ENCODE measurements around the gene SLC15A1.

DNA sequence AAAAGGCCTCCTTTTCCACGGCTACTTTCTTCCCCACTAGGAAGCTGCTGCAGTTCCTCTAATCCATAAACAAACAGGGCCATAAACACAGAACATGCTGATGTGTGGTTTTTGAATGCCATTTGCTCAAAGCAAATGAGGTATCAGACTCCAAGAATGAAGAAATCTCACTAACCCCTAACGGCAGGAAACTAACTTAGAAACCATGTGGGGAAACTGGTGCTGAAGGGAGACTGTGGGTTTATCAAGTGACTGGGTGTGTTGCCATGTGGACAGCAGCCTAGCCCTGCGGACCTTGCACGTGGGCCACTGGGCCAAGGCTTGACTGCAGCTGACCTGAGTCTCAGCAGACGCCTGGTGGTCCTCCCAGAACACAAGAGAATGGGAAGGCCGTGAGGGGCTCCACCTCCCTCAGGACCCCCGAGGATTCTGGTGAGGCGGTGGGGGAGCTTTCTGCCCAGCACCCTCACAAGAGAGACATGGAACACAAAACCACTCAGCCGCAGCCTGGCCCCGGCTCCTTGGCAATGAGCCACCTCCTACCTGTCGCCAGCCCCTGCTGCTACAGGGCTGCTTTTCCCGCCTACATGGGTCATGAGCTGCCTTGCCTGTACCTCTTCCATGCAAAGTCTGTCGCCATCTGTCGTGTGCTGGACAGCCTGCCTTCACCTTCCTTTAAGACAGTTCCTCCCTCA lies 10.6 kb downstream of the SLC15A1 start:
- TF ChIP-seq, protein P1, sequence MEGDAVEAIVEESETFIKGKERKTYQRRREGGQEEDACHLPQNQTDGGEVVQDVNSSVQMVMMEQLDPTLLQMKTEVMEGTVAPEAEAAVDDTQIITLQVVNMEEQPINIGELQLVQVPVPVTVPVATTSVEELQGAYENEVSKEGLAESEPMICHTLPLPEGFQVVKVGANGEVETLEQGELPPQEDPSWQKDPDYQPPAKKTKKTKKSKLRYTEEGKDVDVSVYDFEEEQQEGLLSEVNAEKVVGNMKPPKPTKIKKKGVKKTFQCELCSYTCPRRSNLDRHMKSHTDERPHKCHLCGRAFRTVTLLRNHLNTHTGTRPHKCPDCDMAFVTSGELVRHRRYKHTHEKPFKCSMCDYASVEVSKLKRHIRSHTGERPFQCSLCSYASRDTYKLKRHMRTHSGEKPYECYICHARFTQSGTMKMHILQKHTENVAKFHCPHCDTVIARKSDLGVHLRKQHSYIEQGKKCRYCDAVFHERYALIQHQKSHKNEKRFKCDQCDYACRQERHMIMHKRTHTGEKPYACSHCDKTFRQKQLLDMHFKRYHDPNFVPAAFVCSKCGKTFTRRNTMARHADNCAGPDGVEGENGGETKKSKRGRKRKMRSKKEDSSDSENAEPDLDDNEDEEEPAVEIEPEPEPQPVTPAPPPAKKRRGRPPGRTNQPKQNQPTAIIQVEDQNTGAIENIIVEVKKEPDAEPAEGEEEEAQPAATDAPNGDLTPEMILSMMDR (IDR thresholded peaks at IDR 0.05; ENCODE audit: insufficient read depth, low read length, poor library complexity, severe bottlenecking), result no peak
- no peak for TF ChIP-seq EZH2phosphoT487 (conservative IDR thresholded peaks at IDR 0.05; ENCODE audit: low read length)
